IMR-90 (cell line): ENCODE results near the gene GIT1. TPM values are rescaled to one million over a fixed set of nuclear protein-coding genes. Genes with fewer than 3 reads are reported as not detected.

Experiments used
- ATAC-seq: fragments of 200-7000 bp; cut with Tn5 transposase; 2 replicates; pipeline ENCODE4 v1.9.1; 2020; ENCODE audit warnings: low read depth, mild to moderate bottlenecking, moderate library complexity
- BruUV-seq: library from RNA; stranded (reverse); fragments of 400-500 nt; replicated peaks from 2 replicates; lab custom pipeline; 2021; lab: Mats Ljungman, UMichigan
- CTCF ChIA-PET: fragments of 300-600 bp; formaldehyde crosslinking; extraction: SDS; loops from one replicate; lab custom pipeline; 2021; ENCODE audit warnings: antibody characterized with exemption; lab: Yijun Ruan, JAX
- POLR2A ChIA-PET: fragments of 300-600 bp; sonication (Branson Sonifier 250); formaldehyde crosslinking; loops from one replicate; lab custom pipeline; 2022; ENCODE audit warnings: antibody characterized with exemption; ENCODE audit not compliant: unreplicated experiment; lab: Charles Lee
- DNase-seq: peaks from one replicate; pipeline ENCODE4 v3.0.0; 2013
- H2AFZ ChIP-seq: replicated peaks from 2 replicates; pipeline ENCODE3; 2013; ENCODE audit warnings: low read length, mild to moderate bottlenecking; ENCODE audit not compliant: poor library complexity
- H2AK5ac ChIP-seq: 2 replicates; pipeline ENCODE4 v1.6.1; 2013; ENCODE audit warnings: low read depth, low read length, inconsistent platforms
- H2AK9ac ChIP-seq: replicated peaks from 2 replicates; pipeline ENCODE3; 2013; ENCODE audit warnings: mild to moderate bottlenecking, low read depth, low read length, moderate library complexity; ENCODE audit not compliant: poor library complexity
- H2BK120ac ChIP-seq: 2 replicates; pipeline ENCODE4 v1.6.1; 2013; ENCODE audit warnings: low read depth, low read length, inconsistent platforms
- H2BK15ac ChIP-seq: 3 replicates; pipeline ENCODE4 v1.6.1; 2013; ENCODE audit warnings: low read depth, low read length, inconsistent platforms
- H2BK20ac ChIP-seq: 2 replicates; pipeline ENCODE4 v1.6.1; 2013; ENCODE audit warnings: low read depth, mild to moderate bottlenecking, inconsistent platforms, low read length, moderate library complexity
- H2BK5ac ChIP-seq: 2 replicates; pipeline ENCODE4 v1.6.1; 2013; ENCODE audit warnings: mild to moderate bottlenecking, low read depth, low read length, inconsistent platforms; ENCODE audit not compliant: poor library complexity, severe bottlenecking
- H3K14ac ChIP-seq: replicated peaks from 2 replicates; pipeline ENCODE4 v1.6.1; 2013; ENCODE audit warnings: low read depth, low read length, inconsistent platforms
- H3K18ac ChIP-seq: 2 replicates; pipeline ENCODE4 v1.6.1; 2013; ENCODE audit warnings: low read depth, low read length, control low read depth
- H3K23ac ChIP-seq: 2 replicates; pipeline ENCODE4 v1.6.1; 2013; ENCODE audit warnings: low read depth, low read length, inconsistent platforms
- H3K27ac ChIP-seq: 2 replicates; pipeline ENCODE4 v1.5.1; 2013; ENCODE audit warnings: mild to moderate bottlenecking, control low read depth, low read length; ENCODE audit not compliant: insufficient read depth
- H3K27me3 ChIP-seq: 2 replicates; pipeline ENCODE4 v1.6.1; 2013; ENCODE audit warnings: low read length; ENCODE audit not compliant: control insufficient read depth, insufficient read depth
- H3K36me3 ChIP-seq: 2 replicates; pipeline ENCODE4 v1.6.1; 2013; ENCODE audit warnings: low read length, mixed read lengths; ENCODE audit not compliant: control insufficient read depth, insufficient read depth
- H3K4ac ChIP-seq: 2 replicates; pipeline ENCODE4 v1.6.1; 2013; ENCODE audit warnings: low read depth, low read length, inconsistent platforms
- H3K4me1 ChIP-seq: 2 replicates; pipeline ENCODE4 v1.6.1; 2013; ENCODE audit warnings: low read length, mixed read lengths; ENCODE audit not compliant: control insufficient read depth, insufficient read depth
- H3K4me2 ChIP-seq: 2 replicates; pipeline ENCODE4 v1.6.1; 2013; ENCODE audit warnings: low read depth, mild to moderate bottlenecking, control low read depth, low read length, moderate library complexity
- H3K4me3 ChIP-seq: 2 replicates; pipeline ENCODE4 v1.5.1; 2013; ENCODE audit warnings: low read depth, mild to moderate bottlenecking, control low read depth, low read length, moderate library complexity; ENCODE audit not compliant: insufficient read depth
- H3K56ac ChIP-seq: 2 replicates; pipeline ENCODE4 v1.6.1; 2013; ENCODE audit warnings: low read length, inconsistent platforms; ENCODE audit not compliant: insufficient read depth; ENCODE audit errors: extremely low read depth
- H3K79me1 ChIP-seq, 2 experiments: 2 replicates each; pipeline ENCODE4 v1.6.1; 2013; ENCODE audit warnings: low read length in 2 of 2, inconsistent platforms in 1 of 2, low read depth in 1 of 2
- H3K9ac ChIP-seq: 2 replicates; pipeline ENCODE4 v1.6.1; 2013; ENCODE audit warnings: low read depth, low read length, control low read depth
- H3K9me1 ChIP-seq: 2 replicates; pipeline ENCODE4 v1.6.1; 2013; ENCODE audit warnings: low read length, inconsistent platforms; ENCODE audit not compliant: insufficient read depth
- H3K9me3 ChIP-seq: 2 replicates; pipeline ENCODE4 v1.6.1; 2013; ENCODE audit warnings: low read length; ENCODE audit not compliant: control insufficient read depth, insufficient read depth
- H4K20me1 ChIP-seq: 2 replicates; pipeline ENCODE4 v1.6.1; 2013; ENCODE audit warnings: low read length, inconsistent platforms; ENCODE audit not compliant: insufficient read depth
- H4K5ac ChIP-seq: 2 replicates; pipeline ENCODE4 v1.6.1; 2013; ENCODE audit warnings: mild to moderate bottlenecking, low read depth, low read length, control low read depth
- H4K8ac ChIP-seq, 2 experiments: 2 replicates each; pipeline ENCODE4 v1.6.1; 2013; ENCODE audit warnings: low read depth in 2 of 2, low read length in 2 of 2, control low read depth in 1 of 2, inconsistent platforms in 1 of 2
- H4K91ac ChIP-seq: 2 replicates; pipeline ENCODE4 v1.6.1; 2013; ENCODE audit warnings: low read depth, low read length, inconsistent platforms; ENCODE audit not compliant: insufficient read depth
- BHLHE40 ChIP-seq: fragments of 150-350 bp; IDR thresholded peaks from 2 replicates; pipeline ENCODE4 v1.6.1; 2016; ENCODE audit warnings: mild to moderate bottlenecking, low read depth, low read length
- CEBPB ChIP-seq: IDR thresholded peaks from 2 replicates; pipeline ENCODE4 v1.6.1; 2012; ENCODE audit warnings: low read depth, low read length, improper control_type of control experiment
- CHD1 ChIP-seq: IDR thresholded peaks from 2 replicates; pipeline ENCODE4 v1.6.1; 2012; ENCODE audit warnings: low read depth, low read length, improper control_type of control experiment
- FOS ChIP-seq: fragments of 150-350 bp; IDR thresholded peaks from 2 replicates; pipeline ENCODE4 v1.6.1; 2016; ENCODE audit warnings: low read depth, low read length
- MXI1 ChIP-seq: IDR thresholded peaks from 2 replicates; pipeline ENCODE4 v1.6.1; 2012; ENCODE audit warnings: low read depth, mild to moderate bottlenecking, low read length, moderate library complexity, borderline replicate concordance
- RCOR1 ChIP-seq: IDR thresholded peaks from 2 replicates; pipeline ENCODE4 v1.6.1; 2012; ENCODE audit warnings: mild to moderate bottlenecking, low read length, improper control_type of control experiment; ENCODE audit not compliant: insufficient replicate concordance
- SMC3 ChIP-seq: fragments of 150-350 bp; IDR thresholded peaks from 2 replicates; pipeline ENCODE4 v1.6.1; 2016; ENCODE audit warnings: low read depth, mild to moderate bottlenecking, antibody characterized with exemption, low read length, moderate library complexity
- WGBS, 2 experiments: methylation state at CpG; one replicate each; pipeline versions ENCODE4 v1.1.5 to v1.1.7; 2013; ENCODE audit warnings: missing lambda C conversion rate in 2 of 2; ENCODE audit not compliant: insufficient read length in 1 of 2; ENCODE audit errors: extremely low coverage in 2 of 2; 5-methylcytosine and 5-hydroxymethylcytosine counted together
- dilution Hi-C: fragments of 300-500 bp; cut with HindIII; formaldehyde crosslinking; loops from one replicate; pipeline ENCODE4 v1.14.3; 2018; ENCODE audit warnings: low sequenced_read_pairs; ENCODE audit not compliant: unreplicated experiment
- in situ Hi-C: fragments of 300-500 bp; cut with MboI; formaldehyde crosslinking; loops from 3 replicates; pipeline ENCODE4 v1.14.3; 2019; ENCODE audit warnings: low sequenced_read_pairs, inconsistent platforms, mixed read lengths
- intact Hi-C: fragments of 100-400 bp; cut with micrococcal nuclease; formaldehyde crosslinking; loops from 2 replicates; pipeline ENCODE4 v1.10.0; 2022
- polyA plus RNA-seq, 3 experiments: library from polyadenylated mRNA; depleted of rRNA; stranded (reverse); fragments of >200 nt; gene quantifications; 2 replicates each; pipeline ENCODE4 v1.2.3, GENCODE V29; 2012; ENCODE audit warnings: low replicate concordance in 1 of 3
- total RNA-seq: library from RNA; depleted of rRNA; stranded (reverse); fragments of >200 nt; gene quantifications from 2 replicates; pipeline ENCODE4 v1.2.3, GENCODE V29; 2012
- TF ChIP-seq, protein P1 (sequence below): conservative IDR thresholded peaks from 2 replicates; pipeline ENCODE4 v1.5.1; 2012; ENCODE audit warnings: mild to moderate bottlenecking, low read depth, low read length, improper control_type of control experiment

Gene GIT1
- total and polyA plus RNA-seq, 2 of the 4 experiments (the other 2 are of a cell fraction) = 14.2 to 34.2 TPM

DNA sequence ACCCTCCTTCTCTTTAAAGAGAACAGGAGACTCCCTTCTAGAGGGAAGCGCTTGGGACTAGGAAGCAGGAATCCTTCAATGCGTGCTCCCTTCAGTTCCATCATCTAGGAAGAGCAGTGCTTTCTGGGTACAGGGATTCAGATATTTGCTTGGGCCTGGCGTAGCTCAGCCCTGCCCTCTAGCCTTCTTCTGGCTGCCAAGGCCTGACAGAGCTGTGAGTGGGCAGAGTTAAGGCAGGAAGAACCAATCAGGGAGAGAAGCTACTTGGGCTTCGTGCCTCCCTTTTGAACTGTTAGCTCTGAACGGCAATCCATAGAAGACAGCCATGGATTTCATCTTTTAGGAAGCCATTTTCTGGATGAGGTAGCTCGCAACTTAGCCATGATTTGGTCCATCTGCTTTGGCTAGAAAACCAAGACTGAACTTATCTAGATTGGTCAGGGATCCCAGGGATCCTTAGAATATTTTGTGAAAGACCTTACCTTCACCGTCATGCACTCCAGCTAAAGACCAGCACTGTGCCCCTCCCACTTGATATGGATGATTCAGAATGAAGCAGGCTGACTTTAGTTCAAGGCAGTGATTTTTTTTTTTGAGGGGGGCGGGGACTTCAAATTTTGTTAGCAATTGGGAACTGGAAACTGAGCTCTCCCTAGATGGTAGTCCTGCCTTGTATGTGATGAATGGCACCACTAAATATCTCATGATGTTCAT, 35.7 kb upstream of the GIT1 start:
- no peak overlapping the region for H3K56ac ChIP-seq
- H3K4me3 ChIP-seq = no peak overlapping the region
- no peak overlapping the region for H2BK20ac ChIP-seq
- ATAC-seq (no peak), DNase-seq (peak; percentile 35)
- no peak overlapping the region for H4K91ac ChIP-seq
- H3K27ac ChIP-seq = no peak overlapping the region
- H3K14ac ChIP-seq = no peak overlapping the region
- H3K18ac ChIP-seq = no peak overlapping the region
- H2AFZ ChIP-seq = no peak overlapping the region
- no peak overlapping the region for H3K9ac ChIP-seq
- no peak overlapping the region for H2AK9ac ChIP-seq
- no peaks in the 10 kb centered on the region for H3K27me3 ChIP-seq
- BruUV-seq = no TSS peak
- no peak overlapping the region for H2AK5ac ChIP-seq
- dilution Hi-C loops (no loop called here), in situ Hi-C loops (no loop called here), intact Hi-C loops (no loop called here)
- peaks cover 4% of the 10 kb centered on the region; the same call in 1 of the 2 replicates for H4K20me1 ChIP-seq
- H2BK5ac ChIP-seq = no peak overlapping the region
- no peak overlapping the region for H3K4me2 ChIP-seq
- TF ChIP-seq FOS (no peak), MXI1 (no peak), BHLHE40 (no peak), RCOR1 (no peak), SMC3 (no peak), CHD1 (no peak), CEBPB (no peak)
- TF ChIP-seq, protein P1, sequence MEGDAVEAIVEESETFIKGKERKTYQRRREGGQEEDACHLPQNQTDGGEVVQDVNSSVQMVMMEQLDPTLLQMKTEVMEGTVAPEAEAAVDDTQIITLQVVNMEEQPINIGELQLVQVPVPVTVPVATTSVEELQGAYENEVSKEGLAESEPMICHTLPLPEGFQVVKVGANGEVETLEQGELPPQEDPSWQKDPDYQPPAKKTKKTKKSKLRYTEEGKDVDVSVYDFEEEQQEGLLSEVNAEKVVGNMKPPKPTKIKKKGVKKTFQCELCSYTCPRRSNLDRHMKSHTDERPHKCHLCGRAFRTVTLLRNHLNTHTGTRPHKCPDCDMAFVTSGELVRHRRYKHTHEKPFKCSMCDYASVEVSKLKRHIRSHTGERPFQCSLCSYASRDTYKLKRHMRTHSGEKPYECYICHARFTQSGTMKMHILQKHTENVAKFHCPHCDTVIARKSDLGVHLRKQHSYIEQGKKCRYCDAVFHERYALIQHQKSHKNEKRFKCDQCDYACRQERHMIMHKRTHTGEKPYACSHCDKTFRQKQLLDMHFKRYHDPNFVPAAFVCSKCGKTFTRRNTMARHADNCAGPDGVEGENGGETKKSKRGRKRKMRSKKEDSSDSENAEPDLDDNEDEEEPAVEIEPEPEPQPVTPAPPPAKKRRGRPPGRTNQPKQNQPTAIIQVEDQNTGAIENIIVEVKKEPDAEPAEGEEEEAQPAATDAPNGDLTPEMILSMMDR = no peak
- no peaks in the 10 kb centered on the region for H3K9me3 ChIP-seq
- no peak overlapping the region for H2BK120ac ChIP-seq
- H3K4me1 ChIP-seq = peaks cover 12% of the 10 kb centered on the region
- peaks cover 6% of the 10 kb centered on the region for H3K36me3 ChIP-seq
- no peak overlapping the region for H2BK15ac ChIP-seq
- peaks cover 0 to 14% of the 10 kb centered on the region in 2 experiments; a peak in 2 of 4 replicates for H3K79me1 ChIP-seq
- no peak overlapping the region for H3K4ac ChIP-seq
- 83% methylated on average over 1 of the region's 8 CpGs; no CpG with 5 or more reads in 1 of the 2 experiments for WGBS, 2 experiments
- no peak overlapping the region for H4K8ac ChIP-seq
- no peak overlapping the region for H3K23ac ChIP-seq
- POLR2A ChIA-PET = no interaction called here
- H3K9me1 ChIP-seq = peaks cover 18% of the 10 kb centered on the region
- CTCF ChIA-PET = no interaction called here
- H4K5ac ChIP-seq = no peak overlapping the region
